HG02678 (cell line): ENCODE results near the gene MBD3L2B.

Experiments used
- ATAC-seq: cut with Tn5 transposase; IDR thresholded peaks from one replicate; pipeline ENCODE4 v1.9.1; 2021; ENCODE audit warnings: mild to moderate bottlenecking, moderate library complexity; ENCODE audit not compliant: unreplicated experiment

MBD3L2B gene

GRCh38 chr19:7013678-7014077, 7.6 kb downstream of the MBD3L2B start:
- ATAC-seq: no peak

GRCh38 chr19:7010722-7011593, 10.3 kb downstream of the MBD3L2B start:
- no peak for ATAC-seq

GRCh38 chr19:7007859-7008258, 13.4 kb downstream of the MBD3L2B start:
- ATAC-seq: no peak

GRCh38 chr19:7006135-7006704, 15.0 kb downstream of the MBD3L2B start:
- ATAC-seq: no peak

GRCh38 chr19:7004313-7004931, 16.8 kb downstream of the MBD3L2B start:
- ATAC-seq: no peak

GRCh38 chr19:7000816-7001215, 20.4 kb downstream of the MBD3L2B start:
- no peak for ATAC-seq

- no peak for ATAC-seq
These were observed 20.9 kb downstream of the MBD3L2B start for GRCh38 chr19:7000333-7000732.

GRCh38 chr19:6999933-7000332, 21.3 kb downstream of the MBD3L2B start:
- ATAC-seq: no peak

- ATAC-seq: no peak
These were observed 23.4 kb downstream of the MBD3L2B start for GRCh38 chr19:6997679-6998445.

GRCh38 chr19:6996810-6997209, 24.4 kb downstream of the MBD3L2B start:
- ATAC-seq: no peak

- ATAC-seq: no peak
These were observed 26.2 kb downstream of the MBD3L2B start for GRCh38 chr19:6995054-6995453.

GRCh38 chr19:6988257-6988656, 33.0 kb downstream of the MBD3L2B start:
- no peak for ATAC-seq

GRCh38 chr19:6987850-6988249, 33.4 kb downstream of the MBD3L2B start:
- ATAC-seq: no peak

GRCh38 chr19:6983448-6983847, 37.8 kb downstream of the MBD3L2B start:
- ATAC-seq: no peak

- no peak for ATAC-seq
These were observed 41.8 kb downstream of the MBD3L2B start for GRCh38 chr19:6979399-6979798.

GRCh38 chr19:6976197-6976596, 45.0 kb downstream of the MBD3L2B start:
- ATAC-seq: no peak

GRCh38 chr19:6971366-6971765, 49.9 kb downstream of the MBD3L2B start:
- no peak for ATAC-seq

GRCh38 chr19:6970443-6970842, 50.8 kb downstream of the MBD3L2B start:
- ATAC-seq: no peak

GRCh38 chr19:6970021-6970420, 51.2 kb downstream of the MBD3L2B start:
- ATAC-seq: no peak

GRCh38 chr19:6969490-6969889, 51.7 kb downstream of the MBD3L2B start:
- ATAC-seq: no peak
